DOHH2 (cell line): Measurements from ENCODE around the gene SMOC1.

Source experiments
- H3F3A ChIP-seq: fragments of 200-600 bp; sonication (generic), shearing (Covaris generic); 2 replicates; pipeline ENCODE4 v1.6.0; 2016; ENCODE audit warnings: antibody characterized with exemption, mild to moderate bottlenecking; ENCODE audit not compliant: control insufficient read depth, insufficient read depth
- H3K27ac ChIP-seq: fragments of 200-600 bp; sonication (generic); 2 replicates; pipeline ENCODE4 v1.5.1; 2014; ENCODE audit warnings: low read depth, mild to moderate bottlenecking, low read length, moderate library complexity
- H3K27me3 ChIP-seq: fragments of 200-600 bp; sonication (generic); 2 replicates; pipeline ENCODE4 v1.6.1; 2014; ENCODE audit warnings: mild to moderate bottlenecking, low read length, mixed read lengths; ENCODE audit not compliant: control insufficient read depth
- H3K36me3 ChIP-seq: fragments of 200-600 bp; sonication (generic); 2 replicates; pipeline ENCODE4 v1.6.1; 2014; ENCODE audit warnings: mild to moderate bottlenecking, low read length, moderate library complexity, mixed read lengths; ENCODE audit not compliant: control insufficient read depth
- H3K4me1 ChIP-seq: fragments of 200-600 bp; sonication (generic); 2 replicates; pipeline ENCODE4 v1.6.1; 2014; ENCODE audit warnings: mild to moderate bottlenecking, low read length, mixed read lengths; ENCODE audit not compliant: control insufficient read depth
- H3K4me2 ChIP-seq: fragments of 200-600 bp; sonication (generic); 2 replicates; pipeline ENCODE4 v1.6.0; 2014; ENCODE audit warnings: mild to moderate bottlenecking, low read length, moderate library complexity
- H3K4me3 ChIP-seq: fragments of 200-600 bp; sonication (generic); 2 replicates; pipeline ENCODE4 v1.5.1; 2014; ENCODE audit warnings: mild to moderate bottlenecking, low read length, mixed read lengths
- H3K79me2 ChIP-seq: fragments of 200-600 bp; sonication (generic); 2 replicates; pipeline ENCODE4 v1.6.1; 2014; ENCODE audit warnings: mild to moderate bottlenecking, low read length, mixed read lengths; ENCODE audit not compliant: control insufficient read depth
- H3K9me2 ChIP-seq: fragments of 200-600 bp; sonication (generic); replicated peaks from 2 replicates; pipeline ENCODE4 v1.6.1; 2014; ENCODE audit warnings: mild to moderate bottlenecking, low read length, mixed read lengths; ENCODE audit not compliant: control insufficient read depth
- H3K9me3 ChIP-seq: fragments of 200-600 bp; sonication (generic); 2 replicates; pipeline ENCODE4 v1.6.1; 2014; ENCODE audit warnings: antibody characterized with exemption, low read length, mixed read lengths; ENCODE audit not compliant: control insufficient read depth, insufficient read depth
- H4K20me1 ChIP-seq: fragments of 200-600 bp; sonication (generic); 2 replicates; pipeline ENCODE4 v1.6.0; 2014; ENCODE audit warnings: low read depth, mild to moderate bottlenecking, antibody characterized with exemption, low read length, moderate library complexity; ENCODE audit not compliant: control insufficient read depth, insufficient read depth
- CTCF ChIP-seq: fragments of 200-600 bp; sonication (generic); IDR thresholded peaks from one replicate; pipeline ENCODE4 v1.5.1; 2014; ENCODE audit warnings: antibody characterized with exemption, mild to moderate bottlenecking, low read depth, low read length; ENCODE audit not compliant: poor library complexity, severe bottlenecking
- EZH2phosphoT487 ChIP-seq: fragments of 200-600 bp; sonication (generic); IDR thresholded peaks from 2 replicates; pipeline ENCODE4 v1.6.1; 2017; ENCODE audit warnings: borderline replicate concordance, mild to moderate bottlenecking, antibody characterized with exemption, low read length, moderate library complexity, mixed read lengths

The SMOC1 gene

GRCh38 chr14:69879175-69880043 is at the start of gene SMOC1:
Gene SMOC1, plus strand, starts transcription at chr14:69879416. Its CDS starts 263 bp downstream, at chr14:69879679.
- H3F3A ChIP-seq = no peaks in the 10 kb centered on the region
- peaks cover 27% of the 10 kb centered on the region for H3K27me3 ChIP-seq
- H3K36me3 ChIP-seq = no peaks in the 10 kb centered on the region
- no peaks in the 10 kb centered on the region for H3K9me2 ChIP-seq
- H3K79me2 ChIP-seq = no peaks in the 10 kb centered on the region
- H3K9me3 ChIP-seq = no peaks in the 10 kb centered on the region
- H4K20me1 ChIP-seq = no peaks in the 10 kb centered on the region
- no peak within 1 kb of the TSS for H3K4me2 ChIP-seq
- TF ChIP-seq EZH2phosphoT487 (no peak), CTCF (no peak)
- H3K27ac ChIP-seq = no peak within 1 kb of the TSS
- H3K4me1 ChIP-seq = no peaks in the 10 kb centered on the region
- H3K4me3 ChIP-seq = no peak within 1 kb of the TSS

GRCh38 chr14:69838881-69839416 is 40.3 kb upstream of the SMOC1 start:
- Histone ChIP-seq H3K9me3 (no peaks in the 10 kb centered on the region), H3K79me2 (no peaks in the 10 kb centered on the region), H3K4me2 (no peak overlapping the region), H3K4me3 (no peak overlapping the region), H3K9me2 (no peaks in the 10 kb centered on the region), H4K20me1 (no peaks in the 10 kb centered on the region), H3K27ac (no peak overlapping the region), H3K4me1 (no peaks in the 10 kb centered on the region), H3K36me3 (no peaks in the 10 kb centered on the region), H3K27me3 (peaks cover 23% of the 10 kb centered on the region), H3F3A (no peaks in the 10 kb centered on the region)
- peak; percentile 17 for TF ChIP-seq CTCF
- TF ChIP-seq EZH2phosphoT487 = no peak

- H3K27me3 ChIP-seq = peaks cover 23% of the 10 kb centered on the region
- no peaks in the 10 kb centered on the region for H3F3A ChIP-seq
- no peaks in the 10 kb centered on the region for H3K4me1 ChIP-seq
- no peak overlapping the region for H3K27ac ChIP-seq
- H3K9me2 ChIP-seq = no peaks in the 10 kb centered on the region
- H3K4me3 ChIP-seq = no peak overlapping the region
- TF ChIP-seq EZH2phosphoT487 = no peak
- no peak for TF ChIP-seq CTCF
- no peaks in the 10 kb centered on the region for H3K36me3 ChIP-seq
- H4K20me1 ChIP-seq = no peaks in the 10 kb centered on the region
- H3K79me2 ChIP-seq = no peaks in the 10 kb centered on the region
- H3K9me3 ChIP-seq = no peaks in the 10 kb centered on the region
- H3K4me2 ChIP-seq = no peak overlapping the region
Observed at GRCh38 chr14:69839661-69840060, 39.6 kb upstream of the SMOC1 start.
